ENCODE results near the gene S100A6. TPM values are rescaled to one million over a fixed set of nuclear protein-coding genes. Genes with fewer than 3 reads are reported as not detected.
A peak's percentile ranks its signal among the peaks of the same experiment; 100 is the strongest.
"Not testable (repeated sequence)": the region's sequence is repeated elsewhere in the genome, so short reads cannot be mapped to it uniquely, and the experiment has no call there.

The S100A6 gene
- polyA plus RNA-seq = 397 TPM

GRCh38 chr1:153535242-153536011 lies at the start of gene S100A6:
Gene S100A6, minus strand, starts transcription at chr1:153535991. Its CDS starts 652 bp downstream, at chr1:153535339.
- H3K36me3 Mint-ChIP-seq = no peaks in the 10 kb centered on the region
- H3K9me3 Mint-ChIP-seq = no peaks in the 10 kb centered on the region
- H3K4me3 Mint-ChIP-seq = peak within 1 kb of the TSS; percentile 95 to 98 (median 97)
- H3K27me3 Mint-ChIP-seq = no peaks in the 10 kb centered on the region
- peak within 1 kb of the TSS; percentile 82 to 98 (median 88) for H3K27ac Mint-ChIP-seq
- peaks cover 26 to 47% (median 38%) of the 10 kb centered on the region in 3 donors for H3K4me1 Mint-ChIP-seq

GRCh38 chr1:153585006-153585405 lies 49.2 kb upstream of the S100A6 start:
- H3K4me3 Mint-ChIP-seq = no peak overlapping the region
- H3K27me3 Mint-ChIP-seq = no peaks in the 10 kb centered on the region
- H3K9me3 Mint-ChIP-seq = no peaks in the 10 kb centered on the region
- H3K4me1 Mint-ChIP-seq = no peaks in the 10 kb centered on the region
- H3K27ac Mint-ChIP-seq = no peak overlapping the region
- H3K36me3 Mint-ChIP-seq = peaks cover 1% of the 10 kb centered on the region

GRCh38 chr1:153583976-153584375 lies 48.2 kb upstream of the S100A6 start:
- H3K9me3 Mint-ChIP-seq = no peaks in the 10 kb centered on the region
- H3K27ac Mint-ChIP-seq = no peak overlapping the region
- H3K4me3 Mint-ChIP-seq = no peak overlapping the region
- H3K36me3 Mint-ChIP-seq = peaks cover 1% of the 10 kb centered on the region
- H3K27me3 Mint-ChIP-seq = no peaks in the 10 kb centered on the region
- H3K4me1 Mint-ChIP-seq = no peaks in the 10 kb centered on the region

- not testable (repeated sequence) for H3K9me3 Mint-ChIP-seq, H3K27ac Mint-ChIP-seq, H3K4me3 Mint-ChIP-seq, H3K27me3 Mint-ChIP-seq, H3K36me3 Mint-ChIP-seq, H3K4me1 Mint-ChIP-seq
Measured at GRCh38 chr1:153583514-153583913, 47.7 kb upstream of the S100A6 start.

GRCh38 chr1:153582836-153583235 lies 47.0 kb upstream of the S100A6 start:
- H3K9me3 Mint-ChIP-seq, H3K4me3 Mint-ChIP-seq, H3K27me3 Mint-ChIP-seq, H3K27ac Mint-ChIP-seq, H3K36me3 Mint-ChIP-seq, H3K4me1 Mint-ChIP-seq: not testable (repeated sequence)

GRCh38 chr1:153578936-153579335 lies 43.1 kb upstream of the S100A6 start:
- Mint-ChIP-seq H3K27me3 (peaks cover 12% of the 10 kb centered on the region), H3K9me3 (no peaks in the 10 kb centered on the region)

GRCh38 chr1:153578490-153578889 lies 42.7 kb upstream of the S100A6 start:
- no peaks in the 10 kb centered on the region for H3K9me3 Mint-ChIP-seq
- H3K27ac Mint-ChIP-seq = no peak overlapping the region
- no peak overlapping the region for H3K4me3 Mint-ChIP-seq
- H3K27me3 Mint-ChIP-seq = peaks cover 12% of the 10 kb centered on the region
- peaks cover 0 to 3% (median 0%) of the 10 kb centered on the region in 3 donors for H3K4me1 Mint-ChIP-seq
- no peaks in the 10 kb centered on the region for H3K36me3 Mint-ChIP-seq

More at GRCh38 chr1:153578936-153579335, 43.1 kb upstream of the S100A6 start:
- no peak overlapping the region for H3K4me3 Mint-ChIP-seq
- no peaks in the 10 kb centered on the region for H3K36me3 Mint-ChIP-seq
- H3K4me1 Mint-ChIP-seq = peaks cover 0 to 3% (median 0%) of the 10 kb centered on the region in 3 donors
- H3K27ac Mint-ChIP-seq = no peak overlapping the region

GRCh38 chr1:153577624-153578051 lies 41.8 kb upstream of the S100A6 start:
- Mint-ChIP-seq H3K27ac (no peak overlapping the region), H3K4me1 (peaks cover 0 to 8% (median 0%) of the 10 kb centered on the region in 3 donors), H3K9me3 (no peaks in the 10 kb centered on the region), H3K4me3 (no peak overlapping the region), H3K36me3 (no peaks in the 10 kb centered on the region), H3K27me3 (peaks cover 12% of the 10 kb centered on the region)

GRCh38 chr1:153577138-153577537 lies 41.3 kb upstream of the S100A6 start:
- Mint-ChIP-seq H3K27ac (peak overlapping the region in 1 of 3 donors; percentile 51), H3K9me3 (no peaks in the 10 kb centered on the region), H3K4me3 (no peak overlapping the region), H3K36me3 (no peaks in the 10 kb centered on the region), H3K4me1 (peaks cover 0 to 10% (median 0%) of the 10 kb centered on the region in 3 donors), H3K27me3 (peaks cover 12% of the 10 kb centered on the region)

GRCh38 chr1:153575497-153575896 lies 39.7 kb upstream of the S100A6 start:
- not testable (repeated sequence) for H3K4me1 Mint-ChIP-seq, H3K4me3 Mint-ChIP-seq, H3K9me3 Mint-ChIP-seq, H3K27ac Mint-ChIP-seq, H3K36me3 Mint-ChIP-seq
- peaks cover 12% of the 10 kb centered on the region for H3K27me3 Mint-ChIP-seq

- H3K4me3 Mint-ChIP-seq, H3K27ac Mint-ChIP-seq, H3K4me1 Mint-ChIP-seq, H3K9me3 Mint-ChIP-seq, H3K36me3 Mint-ChIP-seq: not testable (repeated sequence)
- peaks cover 13% of the 10 kb centered on the region for H3K27me3 Mint-ChIP-seq
Measured at GRCh38 chr1:153575081-153575491, 39.3 kb upstream of the S100A6 start.

- H3K9me3 Mint-ChIP-seq = no peaks in the 10 kb centered on the region
- no peaks in the 10 kb centered on the region for H3K36me3 Mint-ChIP-seq
- no peak overlapping the region for H3K4me3 Mint-ChIP-seq
- no peak overlapping the region for H3K27ac Mint-ChIP-seq
- H3K27me3 Mint-ChIP-seq = peaks cover 15% of the 10 kb centered on the region
- H3K4me1 Mint-ChIP-seq = peaks cover 5 to 14% (median 8%) of the 10 kb centered on the region in 3 donors
Measured at GRCh38 chr1:153573351-153573750, 37.6 kb upstream of the S100A6 start.

GRCh38 chr1:153572569-153573015 lies 36.8 kb upstream of the S100A6 start:
- peaks cover 2% of the 10 kb centered on the region for H3K36me3 Mint-ChIP-seq

GRCh38 chr1:153571706-153572105 lies 35.9 kb upstream of the S100A6 start:
- H3K4me3 Mint-ChIP-seq = no peak overlapping the region
- H3K27ac Mint-ChIP-seq = no peak overlapping the region
- peaks cover 2% of the 10 kb centered on the region for H3K36me3 Mint-ChIP-seq
- no peaks in the 10 kb centered on the region for H3K9me3 Mint-ChIP-seq
- H3K27me3 Mint-ChIP-seq = peaks cover 8% of the 10 kb centered on the region
- peaks cover 9 to 15% (median 10%) of the 10 kb centered on the region in 3 donors for H3K4me1 Mint-ChIP-seq

More at GRCh38 chr1:153572569-153573015, 36.8 kb upstream of the S100A6 start:
- H3K9me3 Mint-ChIP-seq = no peaks in the 10 kb centered on the region
- peaks cover 5 to 16% (median 10%) of the 10 kb centered on the region in 3 donors for H3K4me1 Mint-ChIP-seq
- H3K27ac Mint-ChIP-seq = peak overlapping the region in 2 of 3 donors; percentile 19 to 59
- no peak overlapping the region for H3K4me3 Mint-ChIP-seq
- H3K27me3 Mint-ChIP-seq = peaks cover 9% of the 10 kb centered on the region

- Mint-ChIP-seq H3K36me3 (peaks cover 2% of the 10 kb centered on the region), H3K9me3 (no peaks in the 10 kb centered on the region), H3K4me3 (no peak overlapping the region), H3K27me3 (peaks cover 8% of the 10 kb centered on the region), H3K4me1 (peaks cover 12 to 21% (median 15%) of the 10 kb centered on the region in 3 donors), H3K27ac (peak overlapping the region in 1 of 3 donors; percentile 82)
Measured at GRCh38 chr1:153570874-153571273, 35.1 kb upstream of the S100A6 start.

GRCh38 chr1:153569465-153569864 lies 33.7 kb upstream of the S100A6 start:
- H3K4me1 Mint-ChIP-seq = peaks cover 15 to 25% (median 19%) of the 10 kb centered on the region in 3 donors
- peaks cover 2% of the 10 kb centered on the region for H3K36me3 Mint-ChIP-seq
- H3K27me3 Mint-ChIP-seq = peaks cover 8% of the 10 kb centered on the region
- H3K27ac Mint-ChIP-seq = no peak overlapping the region
- H3K9me3 Mint-ChIP-seq = no peaks in the 10 kb centered on the region
- peak overlapping the region in 2 of 4 donors; percentile 5 to 20 for H3K4me3 Mint-ChIP-seq
